ENCODE results near the gene NR1H2.
"Not testable (repeated sequence)": the region's sequence is repeated elsewhere in the genome, so short reads cannot be mapped to it uniquely, and the experiment has no call there.

Gene NR1H2

GRCh38 chr19:50387868-50388245, 11.6 kb downstream of the NR1H2 start:
- no peak overlapping the region for H3K4me3 ChIP-seq (ENCODE audit: insufficient read length, low read depth)
- H3K27me3 ChIP-seq (ENCODE audit: insufficient read depth, insufficient read length): no peaks in the 10 kb centered on the region
- H3K4me1 ChIP-seq (ENCODE audit: insufficient read depth, insufficient read length): peaks cover 2% of the 10 kb centered on the region
- TF ChIP-seq SUZ12 (IDR thresholded peaks at IDR 0.05; ENCODE audit: extremely low read depth, insufficient read depth, insufficient read length) (no peak), YY1 (IDR thresholded peaks at IDR 0.05; ENCODE audit: insufficient read depth, insufficient read length) (no peak), ZNF274 (IDR thresholded peaks at IDR 0.05; ENCODE audit: low read depth, low read length) (no peak)
- no peak overlapping the region for H3K9ac ChIP-seq (ENCODE audit: insufficient read length, low read depth)
- peaks cover 41% of the 10 kb centered on the region for H3K36me3 ChIP-seq (ENCODE audit: insufficient read depth, insufficient read length, low read length)
- H3K9me3 ChIP-seq (ENCODE audit: insufficient read depth, low read length): peaks cover 19% of the 10 kb centered on the region; the same call in 1 of the 2 replicates
- no peak for DNase-seq (ENCODE audit: low read depth, low spot score)

DNA sequence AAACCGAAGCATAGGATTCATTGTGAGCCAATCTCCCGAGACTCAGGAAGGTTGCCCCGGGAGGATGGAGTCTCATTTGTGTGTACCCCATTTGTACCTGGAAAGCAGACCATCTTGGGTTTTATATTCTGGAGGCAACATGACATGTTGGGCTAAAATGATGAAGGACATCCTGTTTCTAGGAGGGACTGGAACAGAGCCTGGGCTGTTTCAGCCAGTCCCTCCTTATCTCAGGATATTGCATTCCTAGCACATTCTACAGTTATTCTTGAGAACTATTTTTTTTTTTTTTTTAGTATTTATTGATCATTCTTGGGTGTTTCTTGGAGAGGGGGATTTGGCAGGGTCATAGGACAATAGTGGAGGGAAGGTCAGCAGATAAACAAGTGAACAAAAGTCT, 14.0 kb downstream of the NR1H2 start:
- not testable (repeated sequence) for H3K9ac ChIP-seq (ENCODE audit: insufficient read length, low read depth); H3K27me3 ChIP-seq (ENCODE audit: insufficient read depth, insufficient read length); H3K4me1 ChIP-seq (ENCODE audit: insufficient read depth, insufficient read length); H3K4me3 ChIP-seq (ENCODE audit: insufficient read length, low read depth); DNase-seq (ENCODE audit: low read depth, low spot score)
- Histone ChIP-seq H3K9me3 (ENCODE audit: insufficient read depth, low read length) (peaks cover 19% of the 10 kb centered on the region; the same call in 1 of the 2 replicates), H3K36me3 (ENCODE audit: insufficient read depth, insufficient read length, low read length) (peaks cover 53% of the 10 kb centered on the region)

- not testable (repeated sequence) for H3K9ac ChIP-seq (ENCODE audit: insufficient read length, low read depth); DNase-seq (ENCODE audit: low read depth, low spot score); H3K4me3 ChIP-seq (ENCODE audit: insufficient read length, low read depth); H3K27me3 ChIP-seq (ENCODE audit: insufficient read depth, insufficient read length); H3K4me1 ChIP-seq (ENCODE audit: insufficient read depth, insufficient read length)
- peaks cover 19% of the 10 kb centered on the region; the same call in 1 of the 2 replicates for H3K9me3 ChIP-seq (ENCODE audit: insufficient read depth, low read length)
- H3K36me3 ChIP-seq (ENCODE audit: insufficient read depth, insufficient read length, low read length): peaks cover 53% of the 10 kb centered on the region
Observed at GRCh38 chr19:50390952-50391351, 14.7 kb downstream of the NR1H2 start.

GRCh38 chr19:50392759-50393158, 16.5 kb downstream of the NR1H2 start:
- no peak for DNase-seq (ENCODE audit: low read depth, low spot score)
- H3K27me3 ChIP-seq (ENCODE audit: insufficient read depth, insufficient read length): no peaks in the 10 kb centered on the region
- peaks cover 39% of the 10 kb centered on the region for H3K36me3 ChIP-seq (ENCODE audit: insufficient read depth, insufficient read length, low read length)
- no peak overlapping the region for H3K4me3 ChIP-seq (ENCODE audit: insufficient read length, low read depth)
- H3K9ac ChIP-seq (ENCODE audit: insufficient read length, low read depth): no peak overlapping the region
- TF ChIP-seq ZNF274 (IDR thresholded peaks at IDR 0.05; ENCODE audit: low read depth, low read length) (no peak), YY1 (IDR thresholded peaks at IDR 0.05; ENCODE audit: insufficient read depth, insufficient read length) (no peak), SUZ12 (IDR thresholded peaks at IDR 0.05; ENCODE audit: extremely low read depth, insufficient read depth, insufficient read length) (no peak)
- H3K9me3 ChIP-seq (ENCODE audit: insufficient read depth, low read length): peaks cover 19% of the 10 kb centered on the region; the same call in 1 of the 2 replicates
- no peaks in the 10 kb centered on the region for H3K4me1 ChIP-seq (ENCODE audit: insufficient read depth, insufficient read length)

- TF ChIP-seq YY1 (IDR thresholded peaks at IDR 0.05; ENCODE audit: insufficient read depth, insufficient read length) (no peak), ZNF274 (IDR thresholded peaks at IDR 0.05; ENCODE audit: low read depth, low read length) (no peak), SUZ12 (IDR thresholded peaks at IDR 0.05; ENCODE audit: extremely low read depth, insufficient read depth, insufficient read length) (no peak)
- peaks cover 19% of the 10 kb centered on the region; the same call in 1 of the 2 replicates for H3K9me3 ChIP-seq (ENCODE audit: insufficient read depth, low read length)
- no peaks in the 10 kb centered on the region for H3K4me1 ChIP-seq (ENCODE audit: insufficient read depth, insufficient read length)
- no peaks in the 10 kb centered on the region for H3K27me3 ChIP-seq (ENCODE audit: insufficient read depth, insufficient read length)
- H3K9ac ChIP-seq (ENCODE audit: insufficient read length, low read depth): no peak overlapping the region
- DNase-seq (ENCODE audit: low read depth, low spot score): no peak
- H3K4me3 ChIP-seq (ENCODE audit: insufficient read length, low read depth): no peak overlapping the region
- peaks cover 32% of the 10 kb centered on the region for H3K36me3 ChIP-seq (ENCODE audit: insufficient read depth, insufficient read length, low read length)
Observed at GRCh38 chr19:50393589-50393988, 17.3 kb downstream of the NR1H2 start.

- no peak for DNase-seq (ENCODE audit: low read depth, low spot score)
- Histone ChIP-seq H3K9ac (ENCODE audit: insufficient read length, low read depth) (no peak overlapping the region), H3K36me3 (ENCODE audit: insufficient read depth, insufficient read length, low read length) (peaks cover 33% of the 10 kb centered on the region), H3K4me1 (ENCODE audit: insufficient read depth, insufficient read length) (no peaks in the 10 kb centered on the region), H3K4me3 (ENCODE audit: insufficient read length, low read depth) (no peak overlapping the region), H3K9me3 (ENCODE audit: insufficient read depth, low read length) (peaks cover 19% of the 10 kb centered on the region; the same call in 1 of the 2 replicates), H3K27me3 (ENCODE audit: insufficient read depth, insufficient read length) (no peaks in the 10 kb centered on the region)
- TF ChIP-seq YY1 (IDR thresholded peaks at IDR 0.05; ENCODE audit: insufficient read depth, insufficient read length) (no peak), ZNF274 (IDR thresholded peaks at IDR 0.05; ENCODE audit: low read depth, low read length) (no peak), SUZ12 (IDR thresholded peaks at IDR 0.05; ENCODE audit: extremely low read depth, insufficient read depth, insufficient read length) (no peak)
Observed at GRCh38 chr19:50394017-50394416, 17.8 kb downstream of the NR1H2 start.

- no peaks in the 10 kb centered on the region for H3K4me1 ChIP-seq (ENCODE audit: insufficient read depth, insufficient read length)
- no peak for TF ChIP-seq ZNF274 (IDR thresholded peaks at IDR 0.05; ENCODE audit: low read depth, low read length)
- no peak for TF ChIP-seq SUZ12 (IDR thresholded peaks at IDR 0.05; ENCODE audit: extremely low read depth, insufficient read depth, insufficient read length)
- TF ChIP-seq YY1 (IDR thresholded peaks at IDR 0.05; ENCODE audit: insufficient read depth, insufficient read length): no peak
- H3K9ac ChIP-seq (ENCODE audit: insufficient read length, low read depth): no peak overlapping the region
- no peaks in the 10 kb centered on the region for H3K9me3 ChIP-seq (ENCODE audit: insufficient read depth, low read length)
- H3K27me3 ChIP-seq (ENCODE audit: insufficient read depth, insufficient read length): no peaks in the 10 kb centered on the region
- no peak overlapping the region for H3K4me3 ChIP-seq (ENCODE audit: insufficient read length, low read depth)
- peaks cover 43% of the 10 kb centered on the region for H3K36me3 ChIP-seq (ENCODE audit: insufficient read depth, insufficient read length, low read length)
- DNase-seq (ENCODE audit: low read depth, low spot score): no peak
Observed at GRCh38 chr19:50398675-50399367, 22.6 kb downstream of the NR1H2 start.

Measured in NT2/D1 (cell line).